Prostate gland (tissue), 2 donors: ENCODE measurements around the gene FURIN. TPM values are rescaled to one million over a fixed set of nuclear protein-coding genes. Genes with fewer than 3 reads are reported as not detected.

Experiments
- DNase-seq: peaks from one replicate; pipeline ENCODE4 v3.0.0-alpha.2; 2019; ENCODE audit warnings: low spot score
- H3K27ac ChIP-seq, 2 donors: fragments of 200-600 bp; sonication (generic); 2 replicates each; pipeline ENCODE4 v1.5.1; 2017 to 2019
- H3K27me3 ChIP-seq: fragments of 200-600 bp; sonication (generic); replicated peaks from 2 replicates; pipeline ENCODE4 v1.5.1; 2019; ENCODE audit not compliant: insufficient read depth
- H3K36me3 ChIP-seq, 2 donors: fragments of 200-600 bp; sonication (generic); 1 replicate in 1 of 2; 2 replicates in 1 of 2; pipeline versions ENCODE4 v1.5.1 to v1.8.1; 2017 to 2019
- H3K4me1 ChIP-seq: fragments of 200-600 bp; sonication (generic); replicated peaks from 2 replicates; pipeline ENCODE4 v1.5.1; 2019
- H3K4me3 ChIP-seq, 2 donors: fragments of 200-600 bp; sonication (generic); 2 replicates each; pipeline ENCODE4 v1.5.1; 2017 to 2019
- H3K9me3 ChIP-seq: fragments of 200-600 bp; sonication (generic); 2 replicates; pipeline ENCODE4 v1.5.1; 2017
- POLR2A ChIP-seq: fragments of 450-650 bp; IDR thresholded peaks from one replicate; pipeline ENCODE4 v1.6.1; 2016; ENCODE audit warnings: antibody characterized with exemption, mild to moderate bottlenecking
- POLR2AphosphoS5 ChIP-seq: sonication (generic); formaldehyde crosslinking; IDR thresholded peaks from one replicate; pipeline ENCODE4 v1.6.1; 2017; ENCODE audit warnings: antibody characterized with exemption
- WGBS: methylation state at CpG from one replicate; pipeline ENCODE4 v1.1.5; 2018; 5-methylcytosine and 5-hydroxymethylcytosine counted together
- intact Hi-C: fragments of 100-400 bp; cut with DNase I; formaldehyde crosslinking; loops from one replicate; pipeline ENCODE4 v1.14.2; 2022
- total RNA-seq, 2 donors: library from RNA; depleted of rRNA; stranded (reverse); fragments of >200 nt; gene quantifications; one replicate each; pipeline ENCODE4 v1.1.0, GENCODE V29; 2016
- TF ChIP-seq, protein P1 (sequence below), 4 experiments: fragments of 200-600 bp in 2 of 4; fragments of 450-650 bp in 2 of 4; sonication (generic) in 2 of 4; IDR thresholded peaks; 1 replicate in 3 of 4; 2 replicates in 1 of 4; pipeline ENCODE4 v1.5.1; 2016 to 2019; ENCODE audit warnings: antibody characterized with exemption in 4 of 4, mild to moderate bottlenecking in 2 of 4, moderate library complexity in 2 of 4

The FURIN gene
- total RNA-seq, 2 donors from 2014 or later, result 92.8 to 154 TPM

GRCh38 chr15:90929246-90930019, 61.0 kb downstream of the FURIN start:
- H3K4me1 ChIP-seq, result no peaks in the 10 kb centered on the region
- 52% methylated on average over 21 of the region's 21 CpGs for WGBS
- H3K4me3 ChIP-seq, result peak overlapping the region; percentile 46 to 49
- H3K36me3 ChIP-seq, result no peaks in the 10 kb centered on the region
- no peaks in the 10 kb centered on the region for H3K27me3 ChIP-seq
- no peak for DNase-seq
- no peak for TF ChIP-seq POLR2A
- no peak for TF ChIP-seq POLR2AphosphoS5
- TF ChIP-seq, protein P1, sequence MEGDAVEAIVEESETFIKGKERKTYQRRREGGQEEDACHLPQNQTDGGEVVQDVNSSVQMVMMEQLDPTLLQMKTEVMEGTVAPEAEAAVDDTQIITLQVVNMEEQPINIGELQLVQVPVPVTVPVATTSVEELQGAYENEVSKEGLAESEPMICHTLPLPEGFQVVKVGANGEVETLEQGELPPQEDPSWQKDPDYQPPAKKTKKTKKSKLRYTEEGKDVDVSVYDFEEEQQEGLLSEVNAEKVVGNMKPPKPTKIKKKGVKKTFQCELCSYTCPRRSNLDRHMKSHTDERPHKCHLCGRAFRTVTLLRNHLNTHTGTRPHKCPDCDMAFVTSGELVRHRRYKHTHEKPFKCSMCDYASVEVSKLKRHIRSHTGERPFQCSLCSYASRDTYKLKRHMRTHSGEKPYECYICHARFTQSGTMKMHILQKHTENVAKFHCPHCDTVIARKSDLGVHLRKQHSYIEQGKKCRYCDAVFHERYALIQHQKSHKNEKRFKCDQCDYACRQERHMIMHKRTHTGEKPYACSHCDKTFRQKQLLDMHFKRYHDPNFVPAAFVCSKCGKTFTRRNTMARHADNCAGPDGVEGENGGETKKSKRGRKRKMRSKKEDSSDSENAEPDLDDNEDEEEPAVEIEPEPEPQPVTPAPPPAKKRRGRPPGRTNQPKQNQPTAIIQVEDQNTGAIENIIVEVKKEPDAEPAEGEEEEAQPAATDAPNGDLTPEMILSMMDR (IDR thresholded peaks at IDR 0.05), result no peak
- H3K27ac ChIP-seq, result peak overlapping the region; percentile 82 to 94
- intact Hi-C loops, result no loop called here
- H3K9me3 ChIP-seq, result no peaks in the 10 kb centered on the region

GRCh38 chr15:90930861-90931574, 62.6 kb downstream of the FURIN start:
- WGBS, result 76% methylated on average over 15 of the region's 15 CpGs
- H3K4me1 ChIP-seq, result peaks cover 2% of the 10 kb centered on the region
- no peaks in the 10 kb centered on the region for H3K36me3 ChIP-seq
- no peaks in the 10 kb centered on the region for H3K9me3 ChIP-seq
- no peak for DNase-seq
- peak overlapping the region; percentile 94 for H3K27ac ChIP-seq
- H3K27me3 ChIP-seq, result no peaks in the 10 kb centered on the region
- peak overlapping the region in 1 of 2 donors; percentile 49 for H3K4me3 ChIP-seq
- intact Hi-C loops, result no loop called here
- TF ChIP-seq POLR2AphosphoS5 (no peak), POLR2A (no peak)
- TF ChIP-seq, protein P1 (IDR thresholded peaks at IDR 0.05), result no peak

- peak overlapping the region in 1 of 2 donors; percentile 80 for H3K4me3 ChIP-seq
- intact Hi-C loops, result no loop called here
- H3K27me3 ChIP-seq, result no peaks in the 10 kb centered on the region
- H3K9me3 ChIP-seq, result no peaks in the 10 kb centered on the region
- H3K36me3 ChIP-seq, result no peaks in the 10 kb centered on the region
- peak overlapping the region; percentile 94 for H3K27ac ChIP-seq
- no peak for TF ChIP-seq POLR2A
- no peak for TF ChIP-seq POLR2AphosphoS5
- TF ChIP-seq, protein P1 (IDR thresholded peaks at IDR 0.05), result no peak
- DNase-seq, result no peak
- peaks cover 7% of the 10 kb centered on the region for H3K4me1 ChIP-seq
- 28% methylated on average over 6 of the region's 6 CpGs for WGBS
These were observed 63.1 kb downstream of the FURIN start for GRCh38 chr15:90931575-90931827.

- peak; percentile 89 for DNase-seq
- Histone ChIP-seq H3K27me3 (no peaks in the 10 kb centered on the region), H3K4me1 (peaks cover 9% of the 10 kb centered on the region), H3K27ac (peak within 1 kb of the TSS; percentile 94), H3K4me3 (peak within 1 kb of the TSS; percentile 56 to 80), H3K36me3 (no peaks in the 10 kb centered on the region), H3K9me3 (no peaks in the 10 kb centered on the region)
- TF ChIP-seq POLR2AphosphoS5 (peak; percentile 63), POLR2A (peak; percentile 71)
- TF ChIP-seq, protein P1 (IDR thresholded peaks at IDR 0.05), result peak; percentile 81 to 95 (median 91)
- intact Hi-C loops, result loop anchor here (2.0 kb wide), 1 partner anchor 29 kb away; the partner anchor contains the start of gene MAN2A2
- WGBS, result under 1% methylated on average over 48 of the region's 52 CpGs
These were observed 63.7 kb downstream of the FURIN start, which contains the start of gene HDDC3 for GRCh38 chr15:90931828-90932659. TSS of gene HDDC3 (minus strand) at chr15:90932549. CDS start at chr15:90932540, 9 bp downstream.
